GM12891 (cell line): ENCODE measurements around the gene CD68.

Experiments
- POLR2A ChIP-seq: IDR thresholded peaks from 2 replicates; pipeline ENCODE4 v1.6.1; 2011; ENCODE audit warnings: low read depth, low read length, control low read depth
- POLR2AphosphoS5 ChIP-seq: IDR thresholded peaks from 2 replicates; pipeline ENCODE4 v1.6.1; 2011; ENCODE audit warnings: low read depth, low read length, control low read depth
- POU2F2 ChIP-seq: IDR thresholded peaks from 2 replicates; pipeline ENCODE4 v1.6.1; 2011; ENCODE audit warnings: low read depth, mild to moderate bottlenecking, control low read depth, low read length, moderate library complexity
- SPI1 ChIP-seq: IDR thresholded peaks from 2 replicates; pipeline ENCODE4 v1.6.1; 2011; ENCODE audit warnings: low read depth, low read length, control low read depth
- TAF1 ChIP-seq: IDR thresholded peaks from 2 replicates; pipeline ENCODE4 v1.6.1; 2011; ENCODE audit warnings: low read depth, low read length, control low read depth

GRCh38 chr17:7615265-7615747 lies 35.9 kb downstream of the CD68 start:
- TF ChIP-seq POLR2A: no peak
- no peak for TF ChIP-seq POLR2AphosphoS5
- no peak for TF ChIP-seq TAF1
- TF ChIP-seq POU2F2: no peak
- no peak for TF ChIP-seq SPI1
